Measurements from ENCODE around the gene KIR3DL3.
"Not testable (repeated sequence)": the region's sequence is repeated elsewhere in the genome, so short reads cannot be mapped to it uniquely, and the experiment has no call there.

KIR3DL3 gene

DNA sequence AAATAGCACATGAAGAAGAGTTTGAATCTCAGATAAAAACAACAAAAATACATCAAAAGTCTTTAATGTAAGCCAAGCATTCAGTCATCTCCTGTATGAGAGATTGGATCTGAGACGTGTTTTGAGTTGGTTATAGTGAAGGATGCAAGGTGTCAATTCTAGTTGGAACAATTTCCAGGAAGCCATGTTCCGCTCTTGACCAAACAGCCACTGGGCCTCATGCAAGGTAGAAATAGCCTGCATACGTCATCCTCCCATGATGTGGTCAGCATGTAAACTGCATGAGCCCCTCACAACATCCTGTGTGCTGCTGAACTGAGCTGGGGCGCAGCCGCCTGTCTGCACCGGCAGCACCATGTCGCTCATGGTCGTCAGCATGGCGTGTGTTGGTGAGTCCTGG lies at the start of gene KIR3DL3:
KIR3DL3 (plus strand) TSS at position 301 of the 400 bp plus-strand sequence; CDS start at position 356, 55 bp downstream.
- no peak for DNase-seq

DNA sequence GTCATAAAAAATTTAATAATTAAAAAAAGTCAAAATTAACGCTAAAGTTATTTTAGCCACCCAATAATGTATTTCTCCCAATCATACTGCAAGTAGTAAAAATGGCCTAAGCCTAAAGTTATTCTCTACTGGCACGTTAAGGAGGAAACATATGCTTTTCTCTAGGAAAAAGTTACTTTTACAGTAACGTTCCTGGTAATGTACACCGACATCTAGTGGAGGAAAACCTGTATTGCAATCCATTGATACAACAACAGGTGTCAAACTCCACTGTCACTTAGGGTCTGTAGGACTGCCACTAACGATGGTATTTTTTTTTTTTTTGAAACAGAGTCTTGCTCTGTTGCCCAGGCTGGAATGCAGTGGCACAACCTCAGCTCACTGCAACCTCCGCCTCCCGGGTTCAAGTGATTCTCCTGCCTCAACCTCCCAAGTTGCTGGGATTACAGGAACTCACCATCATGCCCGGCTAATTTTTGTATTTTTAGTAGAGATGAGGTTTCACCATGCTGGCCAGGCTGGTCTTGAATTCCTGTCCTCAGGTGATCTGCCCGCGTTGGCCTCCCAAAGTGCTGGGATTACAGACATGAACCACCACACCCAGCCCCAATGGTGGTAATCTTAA lies 47.9 kb upstream of the KIR3DL3 start:
- DNase-seq = not testable (repeated sequence)

DNA sequence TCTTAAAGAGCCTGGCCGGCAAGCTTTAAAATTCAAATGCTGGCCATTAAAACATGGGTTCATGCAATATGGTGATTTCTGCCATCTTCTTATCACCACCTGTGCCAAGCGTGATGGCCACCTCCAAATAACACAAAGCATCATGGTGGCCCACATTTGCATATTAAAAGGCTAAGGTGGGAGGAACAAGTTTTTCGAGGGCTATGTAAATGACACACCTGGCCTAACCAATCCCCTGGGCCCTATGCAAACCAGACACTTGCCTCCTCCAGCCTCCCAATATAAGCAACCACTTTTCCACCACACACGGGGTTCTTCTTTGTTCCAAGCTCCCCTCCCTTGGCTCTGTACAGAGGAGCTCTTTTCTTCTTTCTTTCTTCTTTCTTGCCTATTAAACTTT lies 47.0 kb upstream of the KIR3DL3 start:
- no peak for DNase-seq

DNA sequence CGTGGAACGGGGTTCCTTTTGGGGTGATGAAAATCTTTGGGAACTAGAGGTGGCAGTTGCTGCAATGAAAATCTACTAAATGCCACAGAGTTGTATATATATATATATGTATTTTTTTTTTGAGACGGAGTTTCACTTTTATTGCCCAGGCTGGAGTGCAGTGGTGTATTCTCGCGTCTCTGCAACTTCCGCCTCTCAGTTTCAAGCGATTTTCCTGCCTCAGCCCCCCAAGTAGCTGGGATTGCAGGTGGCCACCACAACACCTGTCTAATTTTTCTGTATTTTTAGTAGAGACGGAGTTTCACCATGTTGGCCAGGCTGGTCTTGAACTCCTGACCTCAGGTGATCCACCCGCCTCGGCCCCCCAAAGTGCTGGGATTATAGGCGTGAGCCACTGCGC lies 42.6 kb upstream of the KIR3DL3 start:
- not testable (repeated sequence) for DNase-seq

DNA sequence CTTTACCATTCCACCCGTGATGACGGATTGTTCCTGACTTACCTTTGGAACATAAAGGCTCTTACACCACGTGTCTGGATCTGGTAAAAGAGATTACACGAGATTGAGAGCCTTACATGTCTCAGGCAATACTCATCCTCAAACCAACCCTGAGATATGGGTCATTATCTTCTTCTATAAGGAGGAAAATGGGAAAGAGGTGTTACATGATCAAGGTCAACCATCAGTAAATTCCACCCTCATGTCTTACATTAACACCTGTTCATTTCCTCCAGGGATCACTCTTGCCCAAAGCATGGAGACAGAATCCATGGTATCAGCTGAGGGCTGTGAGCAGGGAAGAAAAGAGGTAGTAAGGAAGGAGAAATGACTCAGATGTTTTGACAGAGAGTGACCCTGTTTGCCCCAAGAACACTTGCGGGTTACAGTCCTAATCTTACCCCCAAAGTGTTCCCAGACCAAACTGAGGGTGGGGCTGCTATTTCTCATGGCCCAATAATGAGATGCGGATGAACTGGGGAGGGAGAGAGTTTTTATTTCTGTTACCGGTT lies 41.9 kb upstream of the KIR3DL3 start:
- DNase-seq = no peak

DNA sequence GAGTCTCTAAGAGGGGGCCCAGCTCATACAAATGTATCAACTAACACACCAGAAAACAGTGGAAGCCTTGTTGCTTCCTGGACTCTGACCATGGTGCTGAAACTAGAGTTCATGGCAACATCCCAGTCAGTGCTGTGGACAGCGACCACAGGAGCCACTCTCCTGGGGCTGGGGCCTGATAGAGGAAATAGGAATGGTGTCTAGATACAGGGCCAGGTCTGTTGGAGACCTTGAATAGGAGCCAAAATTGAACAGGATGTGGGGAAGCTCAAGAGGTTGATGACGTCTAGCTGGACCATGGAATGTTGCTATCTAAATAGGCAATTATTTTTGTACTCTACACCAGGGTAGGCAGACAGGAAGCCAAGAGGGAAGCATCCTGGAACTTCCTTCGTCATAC lies 39.7 kb upstream of the KIR3DL3 start:
- no peak for DNase-seq

DNA sequence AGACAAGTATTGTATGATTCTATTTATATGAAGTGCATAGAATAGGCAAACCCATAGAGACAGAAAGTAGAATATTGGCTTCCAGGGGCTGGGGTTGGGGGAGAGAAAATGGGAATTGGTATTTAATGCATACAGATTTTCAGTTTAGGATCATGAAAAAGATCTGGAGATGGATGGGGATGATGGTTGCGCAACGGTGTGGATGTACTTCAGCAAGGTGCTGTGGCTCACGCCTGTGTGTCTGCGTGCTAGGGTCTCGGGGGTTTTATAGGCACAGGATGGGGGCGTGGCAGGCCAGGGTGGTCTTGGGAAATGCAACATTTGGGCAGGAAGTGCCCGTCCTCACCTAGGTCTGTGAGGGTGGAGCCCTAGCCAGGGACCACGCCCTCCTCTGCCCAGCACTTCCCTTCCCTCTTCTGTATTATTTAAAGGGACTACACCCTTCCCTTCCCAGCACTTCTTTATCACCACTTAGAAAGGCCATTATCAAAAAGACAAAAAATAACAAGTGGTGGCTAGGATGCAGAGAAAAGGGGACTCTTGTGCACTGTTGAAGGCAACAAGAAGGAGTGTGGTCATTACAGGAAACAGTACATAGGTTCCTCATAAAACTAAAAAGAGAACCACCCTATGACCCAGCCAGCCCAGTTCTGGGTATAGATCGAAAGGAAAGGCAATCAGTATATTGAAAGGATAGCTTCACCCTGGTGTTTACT lies 32.5 kb upstream of the KIR3DL3 start:
- DNase-seq = no peak

DNA sequence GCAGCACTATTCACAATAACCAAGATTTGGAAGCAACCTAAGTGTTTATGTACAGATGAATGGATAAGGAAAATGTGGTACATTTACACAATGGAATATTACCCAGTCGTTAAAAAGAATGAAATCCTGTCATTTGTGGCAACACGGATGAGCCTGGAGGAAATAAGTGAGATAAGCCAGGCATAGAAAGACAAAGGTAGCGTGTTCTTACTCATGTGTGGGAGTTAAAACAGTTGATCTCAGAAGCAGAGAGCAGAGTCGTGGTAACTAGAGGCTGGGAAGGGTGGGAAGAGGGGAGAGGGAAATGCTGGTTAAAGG lies 32.0 kb upstream of the KIR3DL3 start:
- DNase-seq = no peak

DNA sequence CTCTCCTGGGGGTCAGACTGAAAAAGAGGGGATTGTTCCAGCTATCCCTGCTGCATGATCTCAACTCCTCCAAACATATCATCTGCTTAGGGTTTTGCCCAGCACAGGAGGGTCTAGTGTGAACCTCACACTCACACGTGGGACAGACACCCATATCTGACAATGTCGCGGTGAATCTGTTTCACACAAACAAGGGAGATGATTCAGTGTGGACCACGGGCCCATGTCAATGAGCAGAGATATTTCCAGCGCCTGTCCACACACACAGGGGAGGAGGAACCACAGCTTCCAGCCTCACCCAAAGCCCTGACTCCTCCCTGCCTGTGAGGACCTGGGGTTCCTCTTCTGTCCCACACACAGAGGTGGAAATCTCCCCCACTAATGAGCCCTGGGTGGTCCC lies 29.6 kb upstream of the KIR3DL3 start:
- DNase-seq = no peak

DNA sequence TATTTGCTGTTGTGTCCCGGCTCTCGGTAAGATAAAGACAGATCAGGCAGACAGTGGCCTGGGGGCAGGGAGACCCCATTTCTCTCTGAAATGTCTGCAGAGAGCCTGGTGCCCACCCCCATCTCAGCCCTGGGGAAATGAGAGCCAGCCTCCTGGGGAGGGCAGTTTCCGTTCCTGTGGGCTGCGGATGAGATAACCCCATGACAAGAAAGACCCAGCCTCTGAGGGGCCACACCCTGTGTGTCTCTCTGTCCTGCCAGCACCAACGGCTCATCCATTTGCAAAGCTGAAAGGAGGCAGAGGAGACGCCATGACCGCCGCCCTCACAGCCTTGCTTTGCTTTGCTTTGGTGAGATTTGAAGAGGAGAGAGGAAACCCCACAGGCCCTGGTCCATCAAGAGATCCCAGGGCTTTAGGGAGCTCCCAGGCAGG lies 28.1 kb upstream of the KIR3DL3 start:
- no peak for DNase-seq

DNA sequence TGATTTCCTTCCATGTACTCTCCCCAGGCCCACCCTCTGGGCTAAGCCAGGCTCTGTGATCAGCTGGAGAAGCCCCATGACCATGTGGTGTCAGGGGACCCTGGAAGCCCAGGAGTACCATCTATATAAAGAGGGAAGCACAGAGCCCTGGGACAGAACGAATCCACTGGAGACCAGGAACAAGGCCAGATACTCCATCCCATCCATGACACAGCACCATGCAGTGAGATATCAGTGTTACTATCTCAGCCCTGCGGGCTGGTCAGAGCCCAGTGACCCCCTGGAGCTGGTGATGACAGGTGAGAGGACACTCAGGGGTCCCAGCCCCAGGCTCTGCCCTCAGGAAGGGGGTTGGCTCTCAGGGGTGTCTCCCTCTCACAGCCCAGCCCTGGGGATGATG lies 27.5 kb upstream of the KIR3DL3 start:
- no peak for DNase-seq

DNA sequence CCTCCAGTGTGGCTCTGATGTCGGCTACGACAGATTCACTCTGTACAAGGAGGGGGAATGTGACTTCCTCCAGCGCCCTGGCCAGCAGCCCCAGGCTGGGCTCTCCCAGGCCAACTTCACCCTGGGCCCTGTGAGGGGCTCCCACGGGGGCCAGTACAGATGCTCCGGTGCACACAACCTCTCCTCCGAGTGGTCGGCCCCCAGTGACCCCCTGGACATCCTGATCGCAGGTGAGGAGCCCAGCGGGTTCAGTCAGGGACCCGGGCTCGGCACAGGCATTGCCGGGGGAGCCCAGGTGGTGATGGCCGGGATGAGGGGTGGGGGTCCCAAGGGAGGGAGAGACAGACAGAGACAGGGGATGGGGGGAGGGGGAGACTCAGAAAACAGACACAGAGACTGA lies 26.5 kb upstream of the KIR3DL3 start:
- not testable (repeated sequence) for DNase-seq

DNA sequence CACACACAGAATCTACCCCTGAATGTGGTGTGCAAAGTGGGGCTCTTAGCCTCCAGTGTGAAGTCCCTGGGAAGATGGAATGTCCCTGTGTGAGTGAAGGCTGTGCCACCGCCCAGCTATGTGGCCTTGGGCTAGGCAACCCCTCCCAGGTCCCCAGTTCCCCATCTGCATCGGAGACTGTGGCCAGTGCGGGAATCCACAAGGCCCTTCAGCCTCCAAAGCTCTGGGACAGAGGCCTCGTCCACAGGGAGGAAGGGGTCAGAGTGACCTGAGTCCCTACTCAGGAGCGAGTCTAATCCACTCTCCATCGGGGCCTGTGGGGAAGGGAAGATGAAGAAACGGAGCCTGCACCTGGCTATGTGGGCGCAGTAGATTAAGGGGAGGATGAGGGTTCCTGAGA lies 19.3 kb upstream of the KIR3DL3 start:
- no peak for DNase-seq

DNA sequence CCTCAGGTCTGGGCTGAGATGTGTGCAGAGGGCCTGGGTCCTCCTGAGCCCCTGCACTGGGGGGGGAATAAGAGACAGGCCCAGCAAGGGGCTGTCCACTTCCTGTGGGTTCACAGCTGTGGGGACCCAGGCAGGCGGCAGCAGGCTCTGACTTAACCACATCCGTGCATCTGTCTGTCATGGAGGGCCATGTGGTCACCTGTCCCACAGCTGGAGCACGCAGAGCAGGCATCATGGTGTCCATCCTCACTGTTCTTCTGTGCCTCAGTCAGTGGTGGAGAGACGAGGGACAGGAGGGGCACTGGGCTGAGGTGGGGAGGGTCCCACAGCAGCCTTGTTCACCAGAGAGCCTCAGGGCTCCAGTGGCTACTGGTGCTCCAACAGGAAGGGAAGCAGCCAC lies 16.3 kb upstream of the KIR3DL3 start:
- no peak for DNase-seq

DNA sequence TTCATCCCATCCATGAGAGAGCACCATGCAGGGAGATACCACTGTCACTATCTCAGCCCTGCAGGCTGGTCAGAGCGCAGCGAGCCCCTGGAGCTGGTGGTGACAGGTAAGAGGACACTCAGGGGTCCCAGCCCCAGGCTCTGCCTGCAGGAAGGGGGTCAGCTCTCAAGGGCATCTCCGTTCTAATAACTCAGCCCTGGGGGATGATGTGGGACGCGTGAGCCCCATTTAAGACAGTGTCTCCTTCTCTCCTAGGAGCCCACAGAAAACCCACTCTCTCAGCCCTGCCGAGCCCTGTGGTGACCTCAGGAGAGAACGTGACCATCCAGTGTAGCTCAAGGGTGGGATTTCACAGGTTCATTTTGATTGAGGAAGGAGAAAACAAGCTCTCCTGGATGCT lies 15.5 kb upstream of the KIR3DL3 start:
- no peak for DNase-seq

DNA sequence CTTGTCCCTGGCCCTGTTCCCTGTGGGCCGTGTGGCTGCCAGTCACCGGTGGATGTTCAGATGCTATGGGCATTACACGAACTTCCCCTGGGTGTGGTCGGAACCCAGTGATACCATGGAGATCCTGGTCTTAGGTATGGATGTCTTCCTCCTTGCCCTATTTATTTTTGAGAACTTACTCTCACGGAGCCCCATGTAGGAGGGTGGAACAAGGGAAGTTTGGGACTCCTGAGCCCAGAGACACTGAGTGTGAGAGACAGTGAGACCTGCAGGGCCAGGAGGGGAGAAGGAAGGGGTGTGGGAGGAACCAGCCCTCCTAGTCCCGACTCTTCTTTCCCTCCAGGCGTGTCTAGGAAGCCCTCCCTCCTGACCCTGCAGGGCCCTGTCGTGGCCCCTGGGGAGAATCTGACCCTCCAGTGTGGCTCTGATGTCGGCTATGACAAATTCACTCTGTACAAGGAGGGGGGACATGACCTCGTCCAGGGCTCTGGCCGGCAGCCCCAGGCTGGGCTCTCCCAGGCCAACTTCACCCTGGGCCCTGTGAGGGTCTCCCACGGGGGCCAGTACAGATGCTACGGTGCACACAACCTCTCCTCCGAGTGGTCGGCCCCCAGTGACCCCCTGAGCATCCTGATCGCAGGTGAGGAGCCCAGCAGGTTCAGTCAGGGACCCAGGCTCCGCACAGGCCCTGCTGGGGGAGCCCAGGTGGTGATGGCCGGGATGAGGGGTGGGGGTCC lies 14.9 kb upstream of the KIR3DL3 start:
- DNase-seq = no peak

DNA sequence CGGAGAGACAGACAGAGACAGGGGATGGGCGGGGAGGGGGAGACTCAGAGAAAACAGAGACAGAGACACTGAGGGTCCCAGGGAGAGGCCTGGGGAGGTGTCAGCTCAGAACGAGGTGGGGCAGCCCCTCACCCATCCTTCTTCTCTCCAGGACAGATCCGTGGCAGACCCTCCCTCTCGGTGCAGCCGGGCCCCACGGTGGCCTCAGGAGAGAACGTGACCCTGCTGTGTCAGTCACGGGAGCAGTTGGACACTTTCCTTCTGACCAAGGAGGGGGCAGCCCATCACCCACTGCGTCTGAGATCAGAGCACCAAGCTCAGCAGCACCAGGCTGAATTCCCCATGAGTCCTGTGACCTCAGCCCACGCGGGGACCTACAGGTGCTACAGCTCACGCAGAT lies 14.3 kb upstream of the KIR3DL3 start:
- DNase-seq = not testable (repeated sequence)

DNA sequence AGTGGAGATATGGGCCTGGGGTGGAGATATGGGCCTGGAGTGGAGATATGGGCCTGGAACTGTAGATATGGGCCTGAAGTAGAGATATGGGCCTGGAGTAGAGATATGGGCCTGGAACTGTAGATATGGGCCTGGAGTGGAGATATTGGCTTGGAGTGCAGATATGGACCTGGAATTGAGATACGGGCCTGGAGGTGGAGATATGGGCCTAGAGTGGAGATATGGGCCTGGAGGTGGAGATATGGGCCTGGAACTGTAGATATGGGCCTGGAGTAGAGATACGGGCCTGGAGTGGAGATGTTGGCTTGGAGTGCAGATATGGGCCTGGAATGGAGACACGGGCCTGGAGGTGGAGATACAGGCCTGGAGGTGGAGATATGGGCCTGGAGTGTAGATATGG lies 402 bp downstream of the KIR3DL3 start:
- no peak for DNase-seq

DNA sequence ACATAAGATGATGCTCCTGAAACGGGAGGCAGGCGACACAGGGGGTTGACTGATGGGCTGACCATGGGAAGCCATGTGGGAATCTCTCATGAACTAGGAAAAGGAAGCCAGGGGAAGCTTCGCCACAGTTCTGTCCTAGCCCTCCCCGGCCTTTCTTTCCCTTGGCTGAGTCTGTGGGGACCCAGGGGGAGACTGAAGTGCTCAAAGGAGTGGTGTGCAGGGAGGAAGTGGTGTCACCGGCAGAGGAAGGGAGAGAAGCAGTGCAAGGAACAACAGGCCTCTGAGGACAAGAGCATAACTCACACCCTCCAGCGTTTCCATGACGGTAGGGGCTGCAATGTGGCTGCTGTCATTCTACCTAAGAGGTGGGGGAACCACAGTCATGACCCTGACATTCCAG lies 1.1 kb downstream of the KIR3DL3 start:
- no peak for DNase-seq

DNA sequence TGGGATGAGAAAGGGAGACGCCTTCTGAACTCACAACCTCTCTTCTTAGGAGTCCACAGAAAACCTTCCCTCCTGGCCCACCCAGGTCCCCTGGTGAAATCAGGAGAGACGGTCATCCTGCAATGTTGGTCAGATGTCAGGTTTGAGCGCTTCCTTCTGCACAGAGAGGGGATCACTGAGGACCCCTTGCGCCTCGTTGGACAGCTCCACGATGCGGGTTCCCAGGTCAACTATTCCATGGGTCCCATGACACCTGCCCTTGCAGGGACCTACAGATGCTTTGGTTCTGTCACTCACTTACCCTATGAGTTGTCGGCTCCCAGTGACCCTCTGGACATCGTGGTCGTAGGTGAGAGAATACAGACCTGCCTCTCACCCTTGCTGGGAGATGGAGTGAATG lies 3.3 kb downstream of the KIR3DL3 start:
- no peak for DNase-seq

DNA sequence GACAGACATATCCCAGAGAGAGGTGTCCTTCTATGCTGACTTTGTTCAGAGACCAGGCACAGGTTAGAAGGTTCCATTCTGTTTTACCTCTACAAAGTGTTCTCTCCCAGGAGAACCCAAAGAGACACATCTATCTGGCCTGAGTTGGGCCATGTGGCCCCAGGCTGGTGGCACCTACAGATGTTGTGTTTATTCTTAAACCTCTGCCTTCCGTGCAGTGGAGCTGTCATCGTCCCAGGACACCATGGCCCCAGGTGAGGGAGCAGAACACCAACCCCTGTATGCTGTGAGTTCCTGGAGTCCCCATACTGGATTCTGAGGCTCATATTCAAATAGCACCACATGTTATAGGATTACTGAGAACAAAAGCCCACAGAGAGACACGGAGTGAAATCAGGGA lies 3.9 kb downstream of the KIR3DL3 start:
- DNase-seq = no peak

DNA sequence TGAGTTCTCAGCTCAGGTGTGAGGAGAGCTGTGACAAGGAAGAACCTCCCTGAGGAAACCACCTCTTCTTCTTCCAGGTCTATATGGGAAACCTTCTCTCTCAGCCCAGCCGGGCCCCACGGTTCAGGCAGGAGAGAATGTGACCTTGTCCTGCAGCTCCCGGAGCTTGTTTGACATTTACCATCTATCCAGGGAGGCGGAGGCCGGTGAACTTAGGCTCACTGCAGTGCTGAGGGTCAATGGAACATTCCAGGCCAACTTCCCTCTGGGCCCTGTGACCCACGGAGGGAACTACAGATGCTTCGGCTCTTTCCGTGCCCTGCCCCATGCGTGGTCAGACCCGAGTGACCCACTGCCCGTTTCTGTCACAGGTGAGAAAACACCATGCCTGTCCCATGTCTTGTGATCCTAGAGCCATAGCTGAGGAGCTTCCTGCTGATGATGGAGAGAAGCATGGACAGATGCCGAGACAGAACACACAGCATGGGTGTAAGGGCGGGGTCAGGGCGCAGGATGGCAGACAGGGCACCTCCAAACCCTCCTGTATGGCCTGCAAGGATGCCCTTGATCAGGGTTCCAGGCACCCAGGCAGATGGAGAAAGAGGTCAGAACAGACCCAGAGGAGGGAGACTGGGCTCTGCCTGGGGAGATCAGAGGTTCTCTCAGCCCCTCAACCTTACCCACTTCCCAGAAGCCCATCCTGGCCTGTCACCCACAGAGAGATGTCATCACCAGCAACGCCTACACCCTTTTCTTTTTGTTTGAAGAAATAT lies 5.4 kb downstream of the KIR3DL3 start:
- no peak for DNase-seq

DNA sequence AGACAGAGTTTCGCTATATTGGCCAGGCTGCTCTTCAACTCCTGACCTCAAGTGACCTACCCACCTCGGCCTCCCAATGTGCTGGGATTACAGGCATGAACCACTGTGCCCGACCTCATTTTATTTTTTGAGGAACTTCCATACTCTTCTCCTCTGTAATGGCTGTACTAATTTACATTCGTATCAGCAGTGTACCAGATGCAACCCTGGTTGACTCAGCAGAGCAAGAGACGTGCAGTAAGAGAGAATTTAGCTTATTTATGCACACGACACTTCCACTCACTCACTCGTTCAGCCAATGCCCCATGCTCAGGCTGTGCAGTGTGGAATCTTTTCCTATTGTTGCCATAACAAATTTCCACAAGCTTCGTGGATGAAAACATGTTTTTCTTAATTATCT lies 6.9 kb downstream of the KIR3DL3 start:
- no peak for DNase-seq

All from activated T-cell treated with anti-CD3 and anti-CD28 coated beads, Interleukin-2, amount 50 U/mL, for 48 hours (primary cell).